ENCODE data around the gene EFCAB12.

Gene EFCAB12

GRCh38 chr3:129448186-129448895, 19.9 kb upstream of the EFCAB12 start:
- no peak overlapping the region for H3K4me2 ChIP-seq (ENCODE audit: low read length)
- no peak overlapping the region for H3K27ac ChIP-seq
- no peak overlapping the region for H3K4me3 ChIP-seq (ENCODE audit: low read depth, low read length)
- H3K79me2 ChIP-seq = peaks cover 45% of the 10 kb centered on the region
- peaks cover 4% of the 10 kb centered on the region for H3K4me1 ChIP-seq
- H3K27me3 ChIP-seq (ENCODE audit: control insufficient read depth, insufficient read depth, low read length) = no peaks in the 10 kb centered on the region
- TF ChIP-seq CTCF (IDR thresholded peaks at IDR 0.05) = no peak
- no peaks in the 10 kb centered on the region for H3K9me3 ChIP-seq (ENCODE audit: control insufficient read depth, low read length)
- no peak overlapping the region for H3K9ac ChIP-seq
- H2AFZ ChIP-seq = no peak overlapping the region
- H3K36me3 ChIP-seq (ENCODE audit: control insufficient read depth, insufficient read depth, low read length) = no peaks in the 10 kb centered on the region

- Histone ChIP-seq H3K4me3 (ENCODE audit: low read depth, low read length) (no peak overlapping the region), H3K27me3 (ENCODE audit: control insufficient read depth, insufficient read depth, low read length) (no peaks in the 10 kb centered on the region), H3K27ac (no peak overlapping the region), H3K4me1 (peaks cover 15% of the 10 kb centered on the region), H3K36me3 (ENCODE audit: control insufficient read depth, insufficient read depth, low read length) (no peaks in the 10 kb centered on the region), H3K4me2 (ENCODE audit: low read length) (no peak overlapping the region), H3K79me2 (peaks cover 44% of the 10 kb centered on the region), H2AFZ (no peak overlapping the region), H3K9me3 (ENCODE audit: control insufficient read depth, low read length) (no peaks in the 10 kb centered on the region), H3K9ac (no peak overlapping the region)
- TF ChIP-seq CTCF (IDR thresholded peaks at IDR 0.05) = no peak
Measured at GRCh38 chr3:129446926-129447325, 18.5 kb upstream of the EFCAB12 start.

- Histone ChIP-seq H3K4me1 (peaks cover 25% of the 10 kb centered on the region), H3K36me3 (ENCODE audit: control insufficient read depth, insufficient read depth, low read length) (no peaks in the 10 kb centered on the region)
- TF ChIP-seq CTCF (IDR thresholded peaks at IDR 0.05) = no peak
Measured at GRCh38 chr3:129445471-129445870, 17.0 kb upstream of the EFCAB12 start.

GRCh38 chr3:129442947-129443346, 14.5 kb upstream of the EFCAB12 start:
- Histone ChIP-seq H3K27me3 (ENCODE audit: control insufficient read depth, insufficient read depth, low read length) (no peaks in the 10 kb centered on the region), H3K4me1 (peaks cover 21% of the 10 kb centered on the region), H3K4me2 (ENCODE audit: low read length) (no peak overlapping the region), H3K9ac (no peak overlapping the region), H3K36me3 (ENCODE audit: control insufficient read depth, insufficient read depth, low read length) (no peaks in the 10 kb centered on the region), H2AFZ (no peak overlapping the region), H3K27ac (peak overlapping the region; percentile 90), H3K4me3 (ENCODE audit: low read depth, low read length) (no peak overlapping the region), H3K79me2 (peaks cover 43% of the 10 kb centered on the region), H3K9me3 (ENCODE audit: control insufficient read depth, low read length) (no peaks in the 10 kb centered on the region)
- no peak for TF ChIP-seq CTCF (IDR thresholded peaks at IDR 0.05)

More at GRCh38 chr3:129445471-129445870, 17.0 kb upstream of the EFCAB12 start:
- H2AFZ ChIP-seq = no peak overlapping the region
- peaks cover 46% of the 10 kb centered on the region for H3K79me2 ChIP-seq
- no peak overlapping the region for H3K4me2 ChIP-seq (ENCODE audit: low read length)
- H3K9ac ChIP-seq = no peak overlapping the region
- no peak overlapping the region for H3K27ac ChIP-seq
- H3K27me3 ChIP-seq (ENCODE audit: control insufficient read depth, insufficient read depth, low read length) = no peaks in the 10 kb centered on the region
- no peaks in the 10 kb centered on the region for H3K9me3 ChIP-seq (ENCODE audit: control insufficient read depth, low read length)
- H3K4me3 ChIP-seq (ENCODE audit: low read depth, low read length) = no peak overlapping the region

GRCh38 chr3:129442486-129442885, 14.1 kb upstream of the EFCAB12 start:
- Histone ChIP-seq H3K27me3 (ENCODE audit: control insufficient read depth, insufficient read depth, low read length) (no peaks in the 10 kb centered on the region), H3K9ac (no peak overlapping the region), H3K27ac (peak overlapping the region; percentile 90), H3K4me2 (ENCODE audit: low read length) (no peak overlapping the region), H3K4me1 (peaks cover 21% of the 10 kb centered on the region), H3K36me3 (ENCODE audit: control insufficient read depth, insufficient read depth, low read length) (no peaks in the 10 kb centered on the region), H2AFZ (no peak overlapping the region), H3K9me3 (ENCODE audit: control insufficient read depth, low read length) (no peaks in the 10 kb centered on the region), H3K4me3 (ENCODE audit: low read depth, low read length) (no peak overlapping the region), H3K79me2 (peaks cover 39% of the 10 kb centered on the region)
- no peak for TF ChIP-seq CTCF (IDR thresholded peaks at IDR 0.05)
